ENCODE data around the gene BCAS4. TPM values are rescaled to one million over a fixed set of nuclear protein-coding genes. Genes with fewer than 3 reads are reported as not detected.
A peak's percentile ranks its signal among the peaks of the same experiment; 100 is the strongest.

BCAS4 gene
- 8.5 and 8.9 TPM in 2 replicates for total RNA-seq
- long read RNA-seq, full-length matches to known transcripts: 8 of 11 reads
- long read RNA-seq, partial matches to known transcripts: 1 of 11 reads
- long read RNA-seq, other reads (novel, unspliced or antisense): 2 of 11 reads

- peak within 1 kb of the TSS; percentile 62 for H3K27ac Mint-ChIP-seq
These were observed at the start of gene BCAS4 for GRCh38 chr20:50794846-50795634. BCAS4 (plus strand) TSS chr20:50795061; CDS start chr20:50795084, 23 bp downstream.

GRCh38 chr20:50745634-50746137 lies 49.2 kb upstream of the BCAS4 start:
- Mint-ChIP-seq H3K27me3 (no peaks in the 10 kb centered on the region), H3K4me3 (ENCODE audit: low read depth) (no peak overlapping the region), H3K27ac (peak overlapping the region; percentile 84), H3K4me1 (ENCODE audit: low read depth) (peaks cover 44% of the 10 kb centered on the region), H3K36me3 (ENCODE audit: insufficient read depth) (peaks cover 19% of the 10 kb centered on the region), H3K9me3 (ENCODE audit: low read depth) (no peaks in the 10 kb centered on the region)
- no peak for DNase-seq (ENCODE audit: low spot score, unreplicated experiment)
- no peak for TF ChIP-seq CTCF (IDR thresholded peaks at IDR 0.05; ENCODE audit: unreplicated experiment)

More at GRCh38 chr20:50794846-50795634, at the start of gene BCAS4:
- Mint-ChIP-seq H3K9me3 (ENCODE audit: low read depth) (no peaks in the 10 kb centered on the region), H3K4me1 (ENCODE audit: low read depth) (peaks cover 11% of the 10 kb centered on the region), H3K4me3 (ENCODE audit: low read depth) (peak within 1 kb of the TSS; percentile 75), H3K36me3 (ENCODE audit: insufficient read depth) (no peaks in the 10 kb centered on the region), H3K27me3 (no peaks in the 10 kb centered on the region)
- DNase-seq (ENCODE audit: low spot score, unreplicated experiment): peak; percentile 84
- peak; percentile 93 for TF ChIP-seq CTCF (IDR thresholded peaks at IDR 0.05; ENCODE audit: unreplicated experiment)

GRCh38 chr20:50746138-50746940 lies 48.5 kb upstream of the BCAS4 start:
- Mint-ChIP-seq H3K4me3 (ENCODE audit: low read depth) (peak overlapping the region; percentile 29), H3K4me1 (ENCODE audit: low read depth) (peaks cover 40% of the 10 kb centered on the region), H3K9me3 (ENCODE audit: low read depth) (no peaks in the 10 kb centered on the region), H3K27ac (peak overlapping the region; percentile 84), H3K27me3 (no peaks in the 10 kb centered on the region), H3K36me3 (ENCODE audit: insufficient read depth) (peaks cover 16% of the 10 kb centered on the region)
- DNase-seq (ENCODE audit: low spot score, unreplicated experiment): no peak
- no peak for TF ChIP-seq CTCF (IDR thresholded peaks at IDR 0.05; ENCODE audit: unreplicated experiment)

- Mint-ChIP-seq H3K4me3 (ENCODE audit: low read depth) (peak overlapping the region; percentile 29), H3K27me3 (no peaks in the 10 kb centered on the region), H3K27ac (peak overlapping the region; percentile 84), H3K4me1 (ENCODE audit: low read depth) (peaks cover 37% of the 10 kb centered on the region), H3K9me3 (ENCODE audit: low read depth) (no peaks in the 10 kb centered on the region), H3K36me3 (ENCODE audit: insufficient read depth) (peaks cover 17% of the 10 kb centered on the region)
- no peak for DNase-seq (ENCODE audit: low spot score, unreplicated experiment)
- TF ChIP-seq CTCF (IDR thresholded peaks at IDR 0.05; ENCODE audit: unreplicated experiment): no peak
These were observed 47.6 kb upstream of the BCAS4 start for GRCh38 chr20:50747275-50747674.

GRCh38 chr20:50750145-50750671 lies 44.7 kb upstream of the BCAS4 start:
- no peak for DNase-seq (ENCODE audit: low spot score, unreplicated experiment)
- Mint-ChIP-seq H3K27me3 (no peaks in the 10 kb centered on the region), H3K36me3 (ENCODE audit: insufficient read depth) (peaks cover 17% of the 10 kb centered on the region), H3K9me3 (ENCODE audit: low read depth) (no peaks in the 10 kb centered on the region), H3K27ac (no peak overlapping the region), H3K4me1 (ENCODE audit: low read depth) (peaks cover 25% of the 10 kb centered on the region), H3K4me3 (ENCODE audit: low read depth) (no peak overlapping the region)
- TF ChIP-seq CTCF (IDR thresholded peaks at IDR 0.05; ENCODE audit: unreplicated experiment): no peak

Measured in progenitor cell of endocrine pancreas (in vitro differentiated cells).